OCI-LY7 (cell line): ENCODE measurements around the gene IPPK. TPM values are rescaled to one million over a fixed set of nuclear protein-coding genes. Genes with fewer than 3 reads are reported as not detected.

Source experiments
- BruUV-seq: library from RNA; stranded (reverse); fragments of 400-500 nt; replicated peaks from 2 replicates; lab custom pipeline; 2021; lab: Mats Ljungman, UMichigan
- CTCF ChIA-PET: fragments of 300-600 bp; sonication (Branson Sonifier 250); formaldehyde crosslinking; loops from one replicate; lab custom pipeline; 2022; ENCODE audit warnings: antibody characterized with exemption; ENCODE audit not compliant: unreplicated experiment; lab: Charles Lee
- POLR2A ChIA-PET: fragments of 300-600 bp; sonication (Branson Sonifier 250); formaldehyde crosslinking; loops from one replicate; lab custom pipeline; 2022; ENCODE audit warnings: antibody characterized with exemption; lab: Charles Lee
- DNase-seq: peaks from one replicate; pipeline ENCODE4 v3.0.0-alpha.2; 2015; ENCODE audit warnings: low spot score
- H2AFZ ChIP-seq: fragments of 200-600 bp; sonication (generic), shearing (Covaris generic); 2 replicates; pipeline ENCODE4 v1.6.1; 2014; ENCODE audit warnings: mild to moderate bottlenecking, antibody characterized with exemption, low read length, moderate library complexity
- H3K27ac ChIP-seq: fragments of 200-600 bp; sonication (generic); 2 replicates; pipeline ENCODE4 v1.5.1; 2014; ENCODE audit warnings: mixed run types, low read depth, mild to moderate bottlenecking, moderate library complexity, low read length, inconsistent platforms; ENCODE audit not compliant: poor library complexity, severe bottlenecking
- H3K36me3 ChIP-seq: fragments of 200-600 bp; sonication (generic); 2 replicates; pipeline ENCODE4 v1.6.1; 2014; ENCODE audit warnings: mild to moderate bottlenecking, antibody characterized with exemption, low read length, moderate library complexity, mixed read lengths; ENCODE audit not compliant: insufficient read depth
- H3K4me1 ChIP-seq: fragments of 200-600 bp; sonication (generic); 2 replicates; pipeline ENCODE4 v1.5.1; 2014; ENCODE audit warnings: mild to moderate bottlenecking, low read length; ENCODE audit not compliant: insufficient read depth, poor library complexity, severe bottlenecking
- H3K4me2 ChIP-seq: fragments of 200-600 bp; sonication (generic); 2 replicates; pipeline ENCODE4 v1.6.1; 2014; ENCODE audit warnings: mild to moderate bottlenecking, low read length
- H3K4me3 ChIP-seq: fragments of 200-600 bp; sonication (generic); 2 replicates; pipeline ENCODE4 v1.5.1; 2014; ENCODE audit warnings: mild to moderate bottlenecking, low read depth, low read length; ENCODE audit not compliant: poor library complexity, severe bottlenecking
- H3K79me2 ChIP-seq: fragments of 200-600 bp; sonication (generic); 2 replicates; pipeline ENCODE4 v1.6.1; 2016; ENCODE audit warnings: low read depth, mild to moderate bottlenecking, low read length, moderate library complexity, mixed read lengths; ENCODE audit not compliant: insufficient read depth
- H3K9me2 ChIP-seq: fragments of 200-600 bp; sonication (generic); 2 replicates; pipeline ENCODE4 v1.6.1; 2016; ENCODE audit warnings: mild to moderate bottlenecking, low read length, mixed read lengths; ENCODE audit not compliant: insufficient read depth
- H3K9me3 ChIP-seq: fragments of 200-600 bp; sonication (generic); 2 replicates; pipeline ENCODE4 v1.6.1; 2014; ENCODE audit warnings: mild to moderate bottlenecking, mixed run types, low read length, mixed read lengths
- H4K20me1 ChIP-seq: fragments of 200-600 bp; sonication (generic); 2 replicates; pipeline ENCODE4 v1.6.1; 2014; ENCODE audit warnings: mild to moderate bottlenecking, antibody characterized with exemption, low read length, moderate library complexity, mixed read lengths; ENCODE audit not compliant: insufficient read depth
- EZH2phosphoT487 ChIP-seq: fragments of 200-600 bp; sonication (generic); IDR thresholded peaks from 2 replicates; pipeline ENCODE4 v1.6.1; 2018; ENCODE audit warnings: low read depth, borderline replicate concordance, mild to moderate bottlenecking, mixed run types, antibody characterized with exemption, low read length, moderate library complexity, mixed read lengths
- intact Hi-C: fragments of 100-400 bp; cut with micrococcal nuclease; formaldehyde crosslinking; loops from one replicate; pipeline ENCODE4 v1.10.0; 2022; ENCODE audit not compliant: unreplicated experiment
- total RNA-seq, 2 experiments: library from RNA; depleted of rRNA in 1 of 2; stranded (reverse); fragments of >200 nt in 1 of 2; shearing (Covaris generic) in 1 of 2; gene quantifications; 2 replicates each; pipeline ENCODE4 v1.2.3, GENCODE V29; 2014 to 2022
- TF ChIP-seq, protein P1 (sequence below): fragments of 200-600 bp; sonication (generic); conservative IDR thresholded peaks from 2 replicates; pipeline ENCODE4 v1.5.1; 2014; ENCODE audit warnings: mild to moderate bottlenecking, antibody characterized with exemption, low read length, moderate library complexity, mixed read lengths

Gene IPPK
- total RNA-seq, 2 experiments from 2014 or later, result 10.3 to 12.7 TPM

GRCh38 chr9:92607088-92607487 is 62.8 kb downstream of the IPPK start:
- no peaks in the 10 kb centered on the region for H3K4me1 ChIP-seq
- ChIA-PET CTCF (no interaction called here), POLR2A (interaction anchor here (0.6 kb wide), 1 partner anchor 143 kb away, joined by 4 read pairs; no protein-coding TSS in a partner anchor)
- H3K4me2 ChIP-seq, result no peak overlapping the region
- H3K79me2 ChIP-seq, result no peaks in the 10 kb centered on the region
- BruUV-seq, result no TSS peak
- H3K27ac ChIP-seq, result no peak overlapping the region
- no peaks in the 10 kb centered on the region for H4K20me1 ChIP-seq
- peaks cover 8% of the 10 kb centered on the region; the same call in 1 of the 2 replicates for H3K9me3 ChIP-seq
- no peak overlapping the region for H3K4me3 ChIP-seq
- intact Hi-C loops, result no loop called here
- H3K36me3 ChIP-seq, result peaks cover 10% of the 10 kb centered on the region; the same call in 1 of the 2 replicates
- no peaks in the 10 kb centered on the region for H3K9me2 ChIP-seq
- no peak for TF ChIP-seq EZH2phosphoT487
- TF ChIP-seq, protein P1, sequence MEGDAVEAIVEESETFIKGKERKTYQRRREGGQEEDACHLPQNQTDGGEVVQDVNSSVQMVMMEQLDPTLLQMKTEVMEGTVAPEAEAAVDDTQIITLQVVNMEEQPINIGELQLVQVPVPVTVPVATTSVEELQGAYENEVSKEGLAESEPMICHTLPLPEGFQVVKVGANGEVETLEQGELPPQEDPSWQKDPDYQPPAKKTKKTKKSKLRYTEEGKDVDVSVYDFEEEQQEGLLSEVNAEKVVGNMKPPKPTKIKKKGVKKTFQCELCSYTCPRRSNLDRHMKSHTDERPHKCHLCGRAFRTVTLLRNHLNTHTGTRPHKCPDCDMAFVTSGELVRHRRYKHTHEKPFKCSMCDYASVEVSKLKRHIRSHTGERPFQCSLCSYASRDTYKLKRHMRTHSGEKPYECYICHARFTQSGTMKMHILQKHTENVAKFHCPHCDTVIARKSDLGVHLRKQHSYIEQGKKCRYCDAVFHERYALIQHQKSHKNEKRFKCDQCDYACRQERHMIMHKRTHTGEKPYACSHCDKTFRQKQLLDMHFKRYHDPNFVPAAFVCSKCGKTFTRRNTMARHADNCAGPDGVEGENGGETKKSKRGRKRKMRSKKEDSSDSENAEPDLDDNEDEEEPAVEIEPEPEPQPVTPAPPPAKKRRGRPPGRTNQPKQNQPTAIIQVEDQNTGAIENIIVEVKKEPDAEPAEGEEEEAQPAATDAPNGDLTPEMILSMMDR, result no peak
- DNase-seq, result no peak
- no peak overlapping the region for H2AFZ ChIP-seq

DNA sequence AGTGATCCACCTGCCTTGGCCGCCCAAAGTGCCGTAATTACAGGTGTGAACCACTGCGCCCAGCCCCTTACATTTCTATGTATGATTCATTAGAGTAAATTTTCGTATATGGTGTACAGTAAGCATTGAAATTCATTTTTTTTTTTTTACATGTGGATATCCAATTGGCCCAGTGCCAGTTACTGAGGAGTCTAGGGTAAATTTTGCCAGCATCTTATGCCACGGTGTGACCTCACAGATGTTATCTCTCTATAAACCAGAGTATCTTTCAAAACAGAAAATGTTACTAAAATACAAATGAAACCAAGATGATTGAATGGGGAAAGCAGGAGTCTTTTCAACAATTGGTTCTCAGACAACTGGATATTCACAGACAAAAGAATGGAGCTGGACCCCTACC is 64.7 kb downstream of the IPPK start:
- CTCF ChIA-PET, result no interaction called here
- BruUV-seq, result no TSS peak
- H3K9me3 ChIP-seq, result peaks cover 8% of the 10 kb centered on the region; the same call in 1 of the 2 replicates
- no peak for TF ChIP-seq EZH2phosphoT487
- TF ChIP-seq, protein P1, result no peak
- intact Hi-C loops, result no loop called here
- no peaks in the 10 kb centered on the region for H3K36me3 ChIP-seq
- DNase-seq, result no peak
- no peak overlapping the region for H3K27ac ChIP-seq
- H2AFZ ChIP-seq, result no peak overlapping the region
- POLR2A ChIA-PET, result no interaction called here
- H3K9me2 ChIP-seq, result no peaks in the 10 kb centered on the region
- no peak overlapping the region for H3K4me2 ChIP-seq
- no peaks in the 10 kb centered on the region for H4K20me1 ChIP-seq
- no peaks in the 10 kb centered on the region for H3K4me1 ChIP-seq
- no peak overlapping the region for H3K4me3 ChIP-seq
- H3K79me2 ChIP-seq, result no peaks in the 10 kb centered on the region

DNA sequence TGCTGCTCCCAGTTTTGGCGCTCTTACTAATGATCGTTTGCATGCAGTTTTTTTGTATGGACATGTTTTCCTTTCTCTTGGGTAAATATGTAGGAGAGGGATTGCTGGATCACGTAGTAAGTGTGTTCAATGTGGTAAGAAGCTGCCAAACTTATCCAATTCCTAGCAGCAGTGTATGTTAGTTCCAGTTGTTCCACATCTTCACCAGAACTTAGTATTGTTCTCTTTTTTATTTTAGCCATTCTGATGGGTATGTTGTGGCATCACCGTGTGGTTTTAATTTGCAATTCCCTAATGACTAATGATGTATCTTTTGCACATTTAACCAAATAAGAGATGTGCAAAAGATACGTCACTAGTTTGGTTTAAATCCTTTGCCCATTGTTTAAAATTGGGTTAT is 65.9 kb downstream of the IPPK start:
- ChIA-PET POLR2A (no interaction called here), CTCF (no interaction called here)

More for the DNA sequence above, 65.9 kb downstream of the IPPK start:
- no peaks in the 10 kb centered on the region for H3K9me2 ChIP-seq
- peaks cover 8% of the 10 kb centered on the region; the same call in 1 of the 2 replicates for H3K9me3 ChIP-seq
- intact Hi-C loops, result no loop called here
- no peak overlapping the region for H3K4me3 ChIP-seq
- TF ChIP-seq, protein P1, result no peak
- no peak for TF ChIP-seq EZH2phosphoT487
- no peak overlapping the region for H3K4me2 ChIP-seq
- no peak overlapping the region for H2AFZ ChIP-seq
- H3K4me1 ChIP-seq, result no peaks in the 10 kb centered on the region
- H3K36me3 ChIP-seq, result no peaks in the 10 kb centered on the region
- no TSS peak for BruUV-seq
- no peaks in the 10 kb centered on the region for H3K79me2 ChIP-seq
- H4K20me1 ChIP-seq, result no peaks in the 10 kb centered on the region
- no peak for DNase-seq
- no peak overlapping the region for H3K27ac ChIP-seq
